LNCaP clone FGC (cell line): ENCODE results near the gene MACF1.

ENCODE experiments used
- DNase-seq: peaks from one replicate; pipeline ENCODE4 v3.0.0-alpha.2; 2011; ENCODE audit warnings: low read depth
- H3K4me3 ChIP-seq: 2 replicates; pipeline ENCODE4 v1.5.1; 2011; ENCODE audit warnings: mild to moderate bottlenecking, low read depth, low read length, control low read depth
- TF ChIP-seq, protein P1 (sequence below): IDR thresholded peaks from 2 replicates; pipeline ENCODE4 v1.5.1; 2012; ENCODE audit warnings: mild to moderate bottlenecking; ENCODE audit not compliant: control insufficient read depth, insufficient read depth; ENCODE audit errors: extremely low read depth

The MACF1 gene

DNA sequence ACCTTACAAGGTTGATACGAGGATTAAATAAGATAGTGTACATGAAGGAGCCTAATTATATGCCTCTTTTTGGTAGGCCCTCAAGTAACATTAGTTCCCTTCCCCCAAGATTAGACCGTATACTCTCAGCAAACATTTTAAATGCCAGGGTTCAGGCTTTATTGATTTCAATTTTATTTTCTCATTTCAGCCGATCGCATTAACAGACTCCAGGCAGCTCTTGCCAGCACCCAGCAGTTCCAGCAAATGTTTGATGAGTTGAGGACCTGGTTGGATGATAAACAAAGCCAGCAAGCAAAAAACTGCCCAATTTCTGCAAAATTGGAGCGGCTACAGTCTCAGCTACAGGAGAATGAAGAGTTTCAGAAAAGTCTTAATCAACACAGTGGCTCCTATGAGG lies 182.5 kb downstream of the MACF1 start:
- H3K4me3 ChIP-seq, result no peak overlapping the region
- no peak for DNase-seq
- TF ChIP-seq, protein P1, sequence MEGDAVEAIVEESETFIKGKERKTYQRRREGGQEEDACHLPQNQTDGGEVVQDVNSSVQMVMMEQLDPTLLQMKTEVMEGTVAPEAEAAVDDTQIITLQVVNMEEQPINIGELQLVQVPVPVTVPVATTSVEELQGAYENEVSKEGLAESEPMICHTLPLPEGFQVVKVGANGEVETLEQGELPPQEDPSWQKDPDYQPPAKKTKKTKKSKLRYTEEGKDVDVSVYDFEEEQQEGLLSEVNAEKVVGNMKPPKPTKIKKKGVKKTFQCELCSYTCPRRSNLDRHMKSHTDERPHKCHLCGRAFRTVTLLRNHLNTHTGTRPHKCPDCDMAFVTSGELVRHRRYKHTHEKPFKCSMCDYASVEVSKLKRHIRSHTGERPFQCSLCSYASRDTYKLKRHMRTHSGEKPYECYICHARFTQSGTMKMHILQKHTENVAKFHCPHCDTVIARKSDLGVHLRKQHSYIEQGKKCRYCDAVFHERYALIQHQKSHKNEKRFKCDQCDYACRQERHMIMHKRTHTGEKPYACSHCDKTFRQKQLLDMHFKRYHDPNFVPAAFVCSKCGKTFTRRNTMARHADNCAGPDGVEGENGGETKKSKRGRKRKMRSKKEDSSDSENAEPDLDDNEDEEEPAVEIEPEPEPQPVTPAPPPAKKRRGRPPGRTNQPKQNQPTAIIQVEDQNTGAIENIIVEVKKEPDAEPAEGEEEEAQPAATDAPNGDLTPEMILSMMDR, result no peak

DNA sequence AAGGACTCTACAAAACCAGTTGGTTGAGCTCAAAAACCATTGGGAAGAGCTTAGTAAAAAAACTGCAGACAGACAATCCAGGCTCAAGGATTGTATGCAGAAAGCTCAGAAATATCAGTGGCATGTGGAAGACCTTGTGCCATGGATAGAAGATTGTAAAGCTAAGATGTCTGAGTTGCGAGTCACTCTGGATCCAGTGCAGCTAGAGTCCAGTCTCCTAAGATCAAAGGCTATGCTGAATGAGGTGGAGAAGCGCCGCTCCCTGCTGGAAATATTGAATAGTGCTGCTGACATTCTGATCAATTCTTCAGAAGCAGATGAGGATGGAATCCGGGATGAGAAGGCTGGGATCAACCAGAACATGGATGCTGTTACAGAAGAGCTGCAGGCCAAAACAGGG lies 183.0 kb downstream of the MACF1 start:
- DNase-seq, result no peak
- TF ChIP-seq, protein P1, result peak; percentile 29; the same call in 1 of the 2 replicates
- H3K4me3 ChIP-seq, result no peak overlapping the region

DNA sequence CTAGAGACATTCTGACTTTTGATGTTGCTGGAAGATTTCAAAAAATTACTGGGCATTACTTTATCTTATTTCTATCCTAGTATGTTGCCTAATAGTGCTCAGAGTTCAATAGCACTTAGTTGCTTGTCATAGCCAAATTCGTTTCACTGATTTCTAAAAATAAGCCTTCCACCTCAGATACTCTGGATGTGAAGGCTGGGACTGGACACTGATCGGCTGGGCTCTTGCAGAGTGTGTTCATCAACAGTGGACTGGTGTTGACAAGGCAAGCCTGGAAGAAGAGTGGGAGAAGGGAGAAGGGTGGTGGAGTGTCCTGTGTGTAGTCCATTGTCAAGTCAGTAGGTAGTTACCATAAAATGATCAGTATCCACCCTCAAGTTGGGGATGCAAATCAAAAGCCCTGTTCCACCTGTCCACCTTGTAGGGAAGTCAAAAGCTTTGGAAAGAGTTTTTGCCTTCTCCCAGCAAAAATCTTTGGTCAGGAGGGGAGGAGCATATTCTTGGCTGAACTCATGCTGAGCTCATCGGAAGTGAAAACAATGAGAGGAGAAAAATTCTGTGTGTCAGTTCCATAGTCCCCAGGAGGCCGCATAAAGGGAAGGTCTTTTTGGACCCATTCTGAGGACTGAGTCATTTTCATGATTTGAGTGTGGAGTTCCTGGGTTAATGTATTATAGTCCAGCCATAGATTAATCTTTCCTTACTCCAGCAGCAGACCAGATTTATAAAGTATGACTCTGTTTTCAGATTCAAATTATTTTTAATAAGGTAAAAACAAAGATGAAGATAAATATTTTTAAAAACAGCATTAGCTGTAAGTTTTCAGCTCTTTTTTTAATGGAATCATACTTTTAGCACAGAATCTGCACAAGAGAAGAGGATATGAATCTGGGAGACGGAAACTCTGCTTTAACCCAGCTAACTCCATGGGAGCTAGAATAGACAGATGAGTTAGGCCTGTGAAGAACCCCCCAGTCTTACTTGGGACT lies 187.5 kb downstream of the MACF1 start:
- no peak for DNase-seq
- TF ChIP-seq, protein P1, result no peak
- H3K4me3 ChIP-seq, result no peak overlapping the region

GRCh38 chr1:39392851-39393573 lies 188.5 kb downstream of the MACF1 start:
- TF ChIP-seq, protein P1, result no peak
- no peak for DNase-seq
- no peak overlapping the region for H3K4me3 ChIP-seq

DNA sequence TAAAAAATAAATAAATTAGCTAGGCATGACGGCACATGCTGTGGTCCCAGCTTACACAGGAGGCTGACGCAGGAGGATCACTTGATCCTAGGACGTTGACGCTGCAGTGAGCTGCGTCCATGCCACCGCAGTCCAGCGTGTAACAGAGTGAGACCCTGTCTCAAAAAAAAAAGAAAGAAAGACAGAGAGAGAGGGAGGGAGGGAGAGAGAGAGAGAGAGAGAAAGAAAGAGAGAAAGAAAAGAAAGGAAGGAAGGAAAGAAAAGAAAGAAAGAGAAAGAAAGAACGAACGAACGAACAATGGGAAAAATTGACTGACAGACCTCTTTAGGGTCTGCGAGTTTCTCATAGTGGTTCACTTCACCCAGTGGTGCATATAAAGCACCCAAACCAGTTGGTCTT lies 189.2 kb downstream of the MACF1 start:
- no peak for DNase-seq
- H3K4me3 ChIP-seq, result no peak overlapping the region
- TF ChIP-seq, protein P1, result no peak

DNA sequence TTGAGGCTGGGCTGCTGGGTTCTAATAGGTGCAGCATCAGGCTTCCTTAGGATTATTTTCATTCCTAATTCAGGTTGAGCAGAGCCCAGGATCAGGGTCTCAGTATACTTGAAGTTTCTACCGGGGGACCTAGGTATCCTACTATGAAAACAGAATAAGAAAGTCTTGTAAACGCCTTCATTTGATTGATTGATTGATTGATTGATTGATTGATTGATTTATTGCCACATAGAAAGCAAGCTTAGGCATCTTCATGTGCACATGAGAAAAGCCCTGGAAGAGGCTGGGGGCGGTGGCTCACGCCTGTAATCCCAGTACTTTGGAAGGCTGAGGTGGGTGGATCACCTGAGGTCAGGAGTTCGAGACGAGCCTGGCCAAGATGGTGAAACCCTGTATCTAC lies 189.6 kb downstream of the MACF1 start:
- no peak for DNase-seq
- no peak overlapping the region for H3K4me3 ChIP-seq
- TF ChIP-seq, protein P1, result no peak
